Stimulated activated CD8-positive, alpha-beta memory T cell treated with anti-CD3 and anti-CD28 coated beads, Interleukin-4, amount 100 ng/mL, for 48 hours (primary cell): ENCODE measurements around the gene VSIG10.
A peak's percentile ranks its signal among the peaks of the same experiment; 100 is the strongest.
"Not testable (repeated sequence)": the region's sequence is repeated elsewhere in the genome, so short reads cannot be mapped to it uniquely, and the experiment has no call there.

ENCODE experiments used
- DNase-seq: peaks from one replicate; pipeline ENCODE4 v3.0.0-alpha.2; 2020

VSIG10 gene

DNA sequence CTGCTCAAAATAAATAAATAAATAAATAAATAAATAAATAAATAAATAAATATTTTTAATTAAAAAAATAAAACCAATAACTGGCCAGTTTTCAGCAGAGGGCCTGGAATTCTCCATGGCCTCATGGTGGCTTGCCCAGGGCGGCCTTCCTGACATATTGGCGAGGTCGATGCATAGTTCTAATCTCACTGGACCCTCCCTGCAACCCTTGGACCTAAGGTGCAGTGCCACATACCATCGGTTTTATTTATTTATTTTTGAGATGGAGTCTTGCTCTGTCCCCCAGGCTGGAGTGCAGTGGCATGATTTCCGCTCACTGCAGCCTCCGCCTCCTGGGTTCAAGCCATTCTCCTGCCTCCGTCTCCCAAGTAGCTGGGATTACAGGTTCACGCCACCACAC is 3.9 kb upstream of the VSIG10 start:
- no peak for DNase-seq

DNA sequence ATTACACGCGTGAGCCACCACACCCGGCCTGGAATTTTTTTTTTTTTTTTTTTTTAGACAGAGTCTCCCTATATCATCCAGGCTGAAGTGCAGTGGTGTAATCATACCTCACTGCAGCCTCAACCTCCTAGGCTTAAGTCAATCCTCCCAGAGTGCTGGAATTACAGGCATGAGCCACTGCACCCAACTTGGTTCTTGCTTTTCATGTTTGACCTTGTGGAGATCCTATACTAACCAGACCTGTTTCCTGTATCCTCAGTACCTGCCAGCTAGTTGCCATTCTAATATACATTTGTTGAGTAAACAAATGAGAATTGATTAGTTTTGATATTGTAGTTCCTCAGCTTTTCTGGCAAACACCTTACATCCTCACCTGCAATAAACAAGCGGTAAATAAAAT is 3.2 kb upstream of the VSIG10 start:
- DNase-seq: no peak

DNA sequence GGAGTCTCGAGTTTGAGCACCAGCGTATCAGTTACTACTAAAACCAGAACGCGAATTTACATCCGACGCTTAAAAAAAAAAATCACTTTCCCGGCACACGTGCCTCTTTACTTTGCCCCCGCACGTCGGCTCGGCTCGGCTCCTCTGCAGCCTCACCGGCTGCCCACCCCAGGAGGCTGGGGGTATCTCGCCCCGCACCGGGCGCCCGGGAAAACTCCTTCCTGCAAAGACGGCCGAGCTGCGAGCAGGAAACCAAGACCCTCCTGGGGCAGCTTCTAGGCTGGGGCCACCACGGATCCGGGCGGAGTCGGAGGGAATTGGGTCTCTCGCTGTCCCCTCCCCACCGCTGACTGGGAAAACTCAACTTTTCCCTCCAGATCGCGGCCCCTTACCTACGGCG is 610 bp downstream of the VSIG10 start:
- no peak for DNase-seq

DNA sequence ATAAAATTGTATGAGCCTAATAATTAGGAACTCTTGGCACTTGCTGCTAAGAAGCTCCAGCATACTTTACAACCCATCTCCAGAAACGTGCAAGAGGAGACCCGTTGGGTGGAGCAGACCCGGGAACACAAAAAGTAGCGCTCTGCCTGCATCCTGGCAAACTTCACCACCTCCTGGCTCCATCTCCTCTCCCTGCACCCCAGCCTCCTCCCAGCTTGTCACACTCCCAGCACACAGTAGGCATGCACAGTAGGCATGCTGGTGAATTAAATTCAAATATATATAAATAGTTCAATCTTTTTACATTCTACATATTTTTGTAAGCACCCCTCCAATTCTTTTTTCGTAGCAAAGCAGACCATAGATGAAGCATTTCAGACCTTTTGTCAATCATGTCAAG is 1.2 kb downstream of the VSIG10 start:
- no peak for DNase-seq

DNA sequence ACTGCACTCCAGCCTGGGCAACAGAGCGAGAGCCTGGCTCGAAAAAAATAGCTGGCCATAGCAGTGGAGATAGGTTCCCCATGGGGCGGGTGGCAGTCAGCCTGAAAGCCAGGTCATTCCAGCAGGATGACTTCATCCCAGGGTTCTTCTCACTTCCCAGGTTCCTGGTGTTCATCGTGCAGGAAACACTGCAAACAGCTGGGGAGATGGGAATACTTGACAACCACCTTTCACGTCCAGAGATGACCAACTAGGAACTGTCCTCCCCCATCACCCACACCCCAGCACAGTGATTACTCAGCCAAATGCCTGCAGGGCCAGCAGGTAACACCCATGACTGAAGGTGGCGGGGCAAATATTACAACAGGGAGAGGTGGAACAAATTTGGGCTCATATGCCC is 1.7 kb downstream of the VSIG10 start:
- DNase-seq: no peak

DNA sequence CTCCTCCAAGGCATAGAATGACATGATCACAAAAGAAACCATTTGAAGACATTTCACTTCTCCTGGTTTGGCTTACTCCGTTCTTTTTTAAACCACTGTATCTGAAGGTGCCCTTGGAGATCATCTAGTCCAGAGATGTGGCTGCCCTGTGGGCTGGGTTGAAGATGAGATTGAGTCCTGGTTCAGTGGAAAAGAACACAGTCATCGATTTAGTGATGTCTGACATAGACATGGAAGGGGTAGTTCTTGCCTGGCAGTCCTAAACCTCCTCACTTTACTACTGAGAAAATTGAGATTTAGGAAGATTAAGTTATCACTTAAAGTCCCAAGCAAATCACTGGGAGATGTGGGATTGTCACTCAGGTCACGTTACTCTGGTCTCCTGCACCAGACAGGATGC is 2.8 kb downstream of the VSIG10 start:
- DNase-seq: no peak

DNA sequence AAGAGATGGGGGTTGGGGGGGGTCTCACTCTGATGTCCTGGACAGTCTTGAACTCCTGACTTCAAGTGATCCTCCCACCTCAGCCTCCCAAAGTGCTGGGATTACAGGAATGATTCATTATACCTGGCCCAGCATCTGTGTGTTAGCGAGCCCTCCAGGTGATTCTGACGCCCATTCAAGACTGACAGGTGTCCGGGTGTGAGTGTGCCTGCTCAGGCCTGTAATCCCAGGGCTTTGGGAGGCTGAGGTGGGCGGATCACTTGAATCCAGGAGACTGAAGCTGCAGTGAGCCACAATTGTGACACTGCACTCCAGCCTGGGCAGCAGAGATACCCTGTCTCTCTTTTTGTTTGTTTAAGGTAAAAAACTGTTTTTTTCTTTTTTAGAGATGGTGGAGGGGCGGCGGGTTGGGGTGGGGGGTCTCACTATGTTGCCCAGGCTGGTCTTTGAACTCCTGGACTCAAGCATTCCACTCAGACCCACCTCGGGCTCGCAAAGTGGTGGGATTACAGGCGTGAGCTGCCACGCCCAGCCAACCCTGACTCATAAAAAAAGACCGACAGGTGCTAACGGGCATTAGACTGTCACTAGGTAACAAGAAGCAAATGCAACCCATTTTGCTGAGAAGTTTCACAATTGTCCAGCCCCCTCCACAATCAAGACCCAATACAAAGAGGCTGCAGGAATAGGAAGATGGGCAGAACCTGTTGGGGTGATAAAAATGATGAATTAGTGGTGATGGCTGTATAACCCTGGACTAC is 4.7 kb downstream of the VSIG10 start:
- DNase-seq: no peak

DNA sequence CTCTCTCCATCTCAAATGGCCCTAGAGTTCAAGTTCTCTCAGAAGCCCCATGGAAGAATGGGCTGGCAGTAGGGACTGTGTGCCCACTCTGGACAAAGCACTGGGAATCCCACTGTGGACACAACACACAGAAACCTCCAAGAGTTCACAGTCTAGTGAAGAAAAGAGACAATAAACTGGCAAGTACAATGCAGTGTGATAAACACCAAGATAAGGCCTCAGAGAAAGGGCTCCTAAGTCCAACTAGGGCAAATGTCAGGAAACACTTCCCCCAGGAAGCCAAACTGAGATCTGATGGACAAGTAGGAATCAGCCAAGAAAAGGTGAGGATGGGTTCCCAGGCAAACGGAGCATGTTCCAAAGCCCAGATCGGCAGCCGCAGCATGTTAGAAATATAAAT is 5.4 kb downstream of the VSIG10 start:
- DNase-seq: no peak

DNA sequence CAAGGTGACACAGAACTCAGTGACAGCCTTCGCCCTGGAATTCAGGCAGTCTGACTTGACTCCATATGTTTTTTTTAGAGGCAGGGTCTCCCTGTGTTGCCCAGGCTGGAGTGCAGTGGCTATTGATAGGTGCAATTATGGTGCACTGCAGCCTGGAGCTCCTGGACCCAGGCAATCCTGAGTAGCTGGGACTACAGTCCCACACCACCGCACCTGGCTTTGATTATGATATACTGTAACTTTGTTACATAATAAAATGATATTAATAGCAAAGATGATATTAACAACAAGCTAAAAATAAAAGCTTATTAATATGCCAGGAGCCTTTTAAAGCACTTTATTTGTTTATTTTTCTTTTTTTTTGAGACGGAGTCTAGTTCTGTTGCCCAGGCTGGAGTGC is 9.8 kb downstream of the VSIG10 start:
- DNase-seq: no peak

DNA sequence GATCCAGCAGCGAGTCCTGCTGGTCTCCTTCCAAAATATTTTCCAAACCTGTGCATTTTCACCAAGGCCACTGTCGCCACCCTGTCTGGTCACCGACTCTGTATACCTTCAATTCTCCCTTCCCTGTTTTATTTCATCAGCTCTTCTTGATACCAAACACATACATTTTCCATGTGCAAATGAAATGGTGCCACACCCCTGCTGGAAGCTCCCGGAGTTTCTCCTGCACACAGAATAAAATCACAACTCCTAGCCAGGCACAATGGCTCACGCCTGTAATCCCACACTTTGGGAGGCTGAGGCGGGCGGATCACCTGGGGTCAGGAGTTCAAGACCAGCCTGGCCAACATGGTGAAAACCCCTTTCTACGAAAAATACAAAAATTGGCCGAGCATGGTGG is 14.0 kb downstream of the VSIG10 start:
- no peak for DNase-seq

DNA sequence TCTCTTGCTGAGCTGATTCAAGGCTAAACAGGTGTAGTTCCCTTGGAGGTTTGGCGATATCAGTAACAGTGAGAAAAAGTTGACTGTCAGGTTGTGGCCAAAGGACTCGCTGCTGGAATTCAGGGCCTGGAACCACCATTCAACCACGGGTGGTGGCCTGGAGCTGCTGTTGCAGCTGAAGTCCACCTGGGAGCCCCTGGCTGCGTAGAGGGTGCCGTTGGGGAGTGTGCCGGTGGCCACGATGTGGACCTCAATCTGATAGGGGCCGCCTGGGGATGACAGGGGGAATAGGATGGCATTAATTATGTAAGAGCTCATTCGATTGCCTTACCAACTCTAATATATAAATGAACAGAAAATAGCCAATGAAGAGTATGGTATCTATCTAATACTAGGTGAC is 21.6 kb downstream of the VSIG10 start:
- no peak for DNase-seq

DNA sequence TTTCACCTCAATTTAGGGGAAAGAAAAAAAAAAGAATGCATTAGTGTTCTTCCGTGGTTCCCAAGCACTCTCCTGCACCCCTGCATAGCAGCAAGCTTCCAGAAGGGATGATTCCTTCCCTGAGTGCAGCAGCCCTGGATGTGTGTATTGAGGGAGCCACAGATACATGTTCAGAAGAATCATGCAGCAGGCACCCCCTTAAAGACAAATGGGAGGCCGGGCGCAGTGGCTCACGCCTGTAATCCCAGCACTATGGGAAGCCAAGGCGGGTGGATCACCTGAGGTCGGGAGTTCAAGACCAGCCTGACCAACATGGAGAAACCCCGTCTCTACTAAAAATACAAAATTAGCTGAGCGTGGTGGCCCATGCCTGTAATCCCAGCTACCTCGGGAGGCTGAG is 22.3 kb downstream of the VSIG10 start:
- DNase-seq: not testable (repeated sequence)

DNA sequence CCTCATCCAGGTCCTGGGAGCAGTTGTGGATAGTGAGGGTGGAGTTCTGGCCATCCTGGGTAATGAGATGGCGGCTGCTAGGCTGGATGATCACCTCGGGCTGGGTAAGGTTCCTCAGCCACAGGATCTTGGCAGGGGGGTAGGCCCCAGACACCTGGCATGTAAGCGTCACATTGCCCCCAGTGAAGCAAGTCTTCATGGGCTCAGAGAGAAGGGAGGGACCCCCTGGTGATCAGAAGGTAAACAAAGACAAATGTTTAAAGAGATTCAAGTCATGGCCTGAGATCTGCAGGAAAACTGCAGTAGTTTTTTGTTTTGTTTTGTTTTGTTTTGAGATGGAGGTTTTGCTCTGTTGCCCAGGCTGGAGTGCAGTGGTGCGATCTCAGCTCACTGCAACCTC is 30.0 kb downstream of the VSIG10 start:
- DNase-seq: no peak

DNA sequence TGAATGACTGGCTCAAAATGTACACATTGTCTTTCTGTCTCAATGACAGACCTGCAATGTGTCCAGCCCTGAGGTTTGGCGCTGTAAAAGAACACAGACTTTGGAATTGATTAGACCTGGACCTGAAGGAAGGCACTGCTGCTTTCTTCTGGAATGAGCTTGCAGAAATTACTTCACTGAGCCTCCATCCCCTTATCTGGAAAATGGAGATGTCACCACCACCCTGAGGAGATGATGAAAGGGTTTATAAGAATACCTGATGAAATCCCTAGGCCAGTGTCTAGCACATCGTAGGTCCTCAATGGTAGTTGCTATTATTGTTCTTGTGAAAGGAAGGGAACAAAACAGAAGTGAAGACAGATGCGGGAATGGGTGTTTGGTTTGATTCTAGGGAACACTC is 33.2 kb downstream of the VSIG10 start:
- DNase-seq: no peak

DNA sequence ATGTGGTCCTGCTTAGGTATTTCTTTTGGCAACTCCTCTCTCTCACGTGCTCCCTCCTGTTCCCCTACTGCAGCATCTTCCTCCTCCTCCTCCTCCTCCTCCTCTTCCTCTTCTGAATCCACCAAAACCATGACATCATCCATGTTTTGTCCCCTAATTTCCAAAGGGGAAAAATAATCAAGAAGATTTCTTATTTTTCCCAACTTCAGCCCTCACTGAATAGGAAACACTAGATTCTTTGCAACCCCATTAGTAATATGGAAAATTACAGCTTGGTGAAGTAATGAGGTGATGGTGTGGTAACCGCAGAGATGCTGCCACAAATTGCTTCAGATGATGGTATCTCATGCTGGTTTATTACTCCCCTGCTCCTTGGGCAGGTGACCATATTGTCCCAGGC is 35.4 kb downstream of the VSIG10 start:
- no peak for DNase-seq

DNA sequence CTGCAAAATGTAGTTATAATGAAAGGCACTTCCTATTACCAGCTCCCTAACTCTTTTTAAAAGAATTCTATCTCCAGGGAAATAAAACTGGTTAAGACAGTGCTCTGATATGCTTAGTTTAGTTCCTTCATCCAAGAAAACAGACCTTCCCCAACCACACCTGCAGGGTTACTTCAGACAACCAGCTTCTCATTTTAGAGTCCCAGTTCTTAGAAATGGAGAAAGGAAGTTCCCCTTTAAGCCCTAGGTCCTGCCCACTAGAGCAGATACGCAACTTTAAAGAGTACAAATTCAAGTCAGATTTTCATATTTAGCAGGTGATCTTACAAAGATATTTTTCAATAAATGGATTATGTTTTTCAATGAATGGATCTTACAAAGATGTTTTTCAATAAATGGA is 38.4 kb downstream of the VSIG10 start:
- no peak for DNase-seq

DNA sequence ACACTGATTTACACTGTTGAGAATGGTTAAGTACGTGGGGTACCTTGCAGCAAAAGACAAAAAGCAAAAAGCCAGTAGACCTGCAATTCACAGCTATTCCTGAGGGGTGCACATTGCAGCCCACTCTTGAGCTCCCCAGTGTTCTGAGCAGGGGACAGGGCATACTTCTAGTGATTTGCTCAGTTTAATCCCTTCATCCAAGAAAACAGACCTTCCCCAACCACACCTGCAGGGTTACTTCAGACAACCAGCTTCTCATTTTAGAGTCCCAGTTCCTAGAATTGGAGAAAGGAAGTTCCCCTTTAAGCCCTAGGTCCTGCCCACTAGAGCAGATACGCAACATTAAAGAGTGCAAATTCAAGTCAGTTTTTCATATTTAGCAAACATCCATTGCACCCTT is 39.2 kb downstream of the VSIG10 start:
- no peak for DNase-seq

DNA sequence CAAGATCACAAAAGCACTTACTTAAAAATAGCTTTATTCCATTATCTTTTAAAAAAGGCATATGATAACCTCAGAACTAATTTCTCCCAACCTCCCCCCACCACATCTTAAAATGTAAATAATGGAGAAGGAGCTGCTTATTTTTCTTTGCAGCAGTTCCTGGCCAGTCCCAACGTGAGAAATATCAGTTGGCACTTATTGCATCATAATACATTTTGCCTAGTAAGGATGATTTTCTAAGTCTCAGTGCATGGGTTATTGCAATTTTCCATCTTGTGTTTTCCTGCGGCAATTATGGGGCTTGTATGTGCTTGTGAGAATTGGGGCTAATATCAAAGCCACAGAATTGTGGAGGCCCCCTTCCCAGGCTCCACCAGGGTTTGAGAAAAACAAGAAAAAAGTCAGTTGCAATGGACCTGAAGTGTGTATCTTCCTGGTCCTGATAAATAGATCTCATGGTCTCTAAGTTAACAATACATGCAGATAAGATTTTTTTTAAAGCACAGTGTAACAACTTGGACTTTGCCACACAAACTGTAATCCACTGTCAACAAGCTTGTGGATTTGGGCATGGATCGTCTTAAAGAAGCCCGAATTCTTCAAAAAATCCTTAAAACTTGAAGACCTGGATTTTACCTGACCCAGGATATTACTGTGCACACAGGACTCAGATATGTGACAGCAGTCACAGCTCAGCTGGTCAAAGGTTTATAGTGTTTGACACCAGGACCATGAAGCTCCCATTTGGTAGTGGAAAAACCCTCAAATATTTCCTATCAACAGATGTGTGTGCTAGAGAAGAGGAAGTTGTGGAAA is 40.0 kb downstream of the VSIG10 start:
- DNase-seq: no peak

DNA sequence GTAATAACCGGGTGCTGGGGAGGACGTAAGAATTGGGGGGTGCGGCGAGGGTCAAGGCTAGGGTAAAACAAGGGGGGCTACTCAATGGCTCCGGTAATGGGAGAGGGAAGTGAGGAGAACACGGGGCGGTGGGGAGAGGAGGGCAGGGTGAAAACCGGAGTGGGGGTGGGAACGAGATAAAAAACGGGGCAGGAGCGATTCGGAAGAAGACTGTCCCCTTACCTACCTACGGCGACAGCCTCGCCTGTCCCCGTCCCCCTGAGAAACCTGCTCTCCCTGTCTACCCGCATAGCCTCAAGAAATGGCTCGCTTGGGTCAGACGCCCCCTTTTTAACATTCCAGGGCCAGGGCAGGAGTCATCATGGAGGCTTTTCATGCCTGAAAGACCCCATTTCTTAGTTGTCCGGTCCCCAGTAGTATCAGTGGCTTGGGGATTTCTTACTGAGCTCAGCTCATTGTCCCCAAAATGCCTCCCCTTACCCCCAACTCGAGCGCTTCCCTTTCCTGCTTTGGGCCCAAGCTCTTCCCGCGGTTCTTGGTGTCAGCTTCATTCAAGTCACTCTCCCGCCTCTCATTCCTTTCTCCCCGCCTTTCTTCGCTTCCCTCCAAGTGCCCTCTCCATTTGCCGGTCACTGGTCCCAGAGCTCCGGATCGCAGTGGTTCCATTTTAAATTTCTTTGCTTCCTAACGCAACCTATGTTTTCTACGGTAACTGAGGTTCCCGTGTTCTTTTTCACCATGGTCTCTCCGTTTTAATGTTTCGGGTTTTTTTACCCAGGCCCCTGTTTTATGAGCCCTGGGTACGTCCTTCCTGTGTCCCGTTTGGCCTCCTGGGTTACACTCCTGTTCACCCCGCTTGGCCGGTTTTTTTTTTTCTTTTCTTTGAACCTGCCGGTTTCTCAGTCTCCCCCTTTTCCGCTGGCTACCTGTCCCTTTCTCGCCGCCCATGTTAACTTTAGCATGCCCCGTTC is 41.7 kb downstream of the VSIG10 start:
- DNase-seq: peak; percentile 49

DNA sequence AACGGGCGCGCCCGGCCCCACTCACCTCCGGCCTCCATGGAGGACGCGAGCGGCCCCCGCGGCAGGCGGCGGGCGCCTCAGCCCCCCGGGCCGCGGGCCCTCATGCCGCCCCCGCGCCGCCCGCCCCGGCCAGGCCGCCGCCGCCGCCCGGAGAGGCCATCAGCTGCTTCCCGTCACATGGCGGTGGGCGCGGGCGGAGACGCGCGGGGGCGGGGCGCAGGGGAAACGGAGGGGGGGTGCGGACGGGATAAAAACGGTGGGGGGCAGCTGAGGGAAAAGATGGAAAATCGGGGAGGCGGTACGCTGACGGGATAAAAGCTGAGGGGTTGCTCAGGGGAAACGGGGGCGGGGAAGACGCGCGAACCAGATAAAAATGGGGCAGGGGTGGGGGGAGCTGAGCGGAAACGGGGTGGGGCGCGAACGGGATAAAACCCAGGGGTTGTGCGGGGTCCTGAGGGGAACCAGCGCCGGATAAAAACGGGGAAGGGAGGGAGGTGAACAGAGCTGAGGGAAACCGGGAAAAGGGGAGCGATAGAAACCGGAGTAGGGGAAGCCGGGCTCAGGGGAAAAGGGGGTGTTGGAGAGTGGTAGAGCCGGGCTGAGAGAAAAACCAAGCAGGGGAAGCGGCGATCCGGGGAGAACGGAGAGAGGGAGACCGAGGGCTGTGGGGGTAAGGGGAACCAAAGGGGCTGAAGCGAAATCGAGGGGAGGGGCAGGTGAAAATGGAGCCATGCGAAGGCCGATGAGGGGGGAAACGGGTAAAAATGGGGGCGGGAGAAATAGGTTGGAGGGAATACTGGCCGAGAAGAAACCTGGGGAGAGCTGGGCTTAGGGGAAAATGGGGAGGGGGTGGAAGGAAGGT is 42.6 kb downstream of the VSIG10 start, which contains the start of gene WSB2:
TSS of gene WSB2 (minus strand) at position 169 of the 862 bp plus-strand sequence. CDS start at position 38, 131 bp downstream.
- DNase-seq: peak; percentile 76

DNA sequence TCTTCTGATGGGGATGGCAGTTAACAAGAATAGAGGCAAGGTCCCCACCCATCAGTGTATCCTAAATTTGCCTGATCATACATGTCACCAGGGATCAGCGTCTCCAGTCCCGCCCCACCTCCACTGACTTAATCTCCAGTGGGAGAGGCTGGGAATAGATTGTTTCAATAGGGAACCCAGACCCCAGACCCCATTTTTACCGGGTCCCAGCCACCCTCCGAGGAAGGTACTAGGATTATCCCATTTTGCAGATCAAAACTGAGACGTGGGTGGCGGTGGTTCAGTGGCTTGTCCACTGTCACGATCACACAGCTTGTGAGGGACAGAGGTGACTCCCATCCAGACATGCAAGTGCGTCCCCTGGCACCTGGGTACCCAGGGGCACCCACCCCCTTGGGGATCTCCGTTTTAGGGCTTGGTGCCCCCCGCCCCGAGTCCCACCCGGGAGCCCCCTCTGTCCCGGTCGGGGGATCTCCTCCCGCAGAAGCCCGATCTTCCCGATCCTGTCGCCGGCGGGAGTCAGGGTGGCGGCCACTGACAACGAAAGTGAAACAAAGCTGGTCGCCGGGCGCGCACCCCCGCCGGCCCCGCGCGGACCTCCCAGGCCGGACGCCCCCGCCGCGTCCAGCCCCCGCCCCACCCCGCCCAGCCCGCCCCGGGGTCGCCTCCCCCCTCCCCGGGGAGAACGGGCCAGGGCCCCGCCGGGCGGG is 43.4 kb downstream of the VSIG10 start:
- DNase-seq: peak; percentile 50
